RWPE2 (cell line): Measurements from ENCODE around the gene EMC6.

Source experiments
- ATAC-seq: fragments of 200-7000 bp; cut with Tn5 transposase; 3 replicates; pipeline ENCODE4 v1.9.1; 2021; ENCODE audit warnings: low read depth
- DNase-seq: peaks from one replicate; pipeline ENCODE4 v3.0.0-alpha.2; 2020; ENCODE audit warnings: low spot score
- H3K27ac ChIP-seq: fragments of 450-650 bp; 2 replicates; pipeline ENCODE4 v1.5.1; 2017; ENCODE audit warnings: mild to moderate bottlenecking; ENCODE audit not compliant: poor library complexity, severe bottlenecking
- H3K27me3 ChIP-seq: fragments of 250-450 bp; sonication (Bioruptor Pico); 2 replicates; pipeline ENCODE4 v1.5.1; 2021; ENCODE audit warnings: mild to moderate bottlenecking, moderate library complexity; ENCODE audit not compliant: insufficient read depth, poor library complexity, severe bottlenecking
- H3K36me3 ChIP-seq: fragments of 250-450 bp; sonication (Bioruptor Pico); 2 replicates; pipeline ENCODE4 v1.5.1; 2020; ENCODE audit warnings: low read depth, mild to moderate bottlenecking, moderate library complexity
- H3K4me1 ChIP-seq: fragments of 250-450 bp; sonication (Bioruptor Pico); 2 replicates; pipeline ENCODE4 v1.5.1; 2021; ENCODE audit warnings: mild to moderate bottlenecking, moderate library complexity; ENCODE audit not compliant: insufficient read depth, poor library complexity, severe bottlenecking
- H3K4me3 ChIP-seq: fragments of 250-450 bp; sonication (Bioruptor Pico); 2 replicates; pipeline ENCODE4 v1.5.1; 2021; ENCODE audit warnings: mild to moderate bottlenecking, moderate library complexity; ENCODE audit not compliant: severe bottlenecking
- H3K9me3 ChIP-seq: fragments of 250-450 bp; sonication (Bioruptor Pico); 2 replicates; pipeline ENCODE4 v1.5.1; 2021; ENCODE audit warnings: mild to moderate bottlenecking, moderate library complexity; ENCODE audit not compliant: severe bottlenecking
- TF ChIP-seq, protein P1 (sequence below): fragments of 450-650 bp; IDR thresholded peaks from one replicate; pipeline ENCODE4 v1.5.1; 2017; ENCODE audit warnings: mild to moderate bottlenecking, moderate library complexity; ENCODE audit not compliant: poor library complexity, severe bottlenecking

Gene EMC6

DNA sequence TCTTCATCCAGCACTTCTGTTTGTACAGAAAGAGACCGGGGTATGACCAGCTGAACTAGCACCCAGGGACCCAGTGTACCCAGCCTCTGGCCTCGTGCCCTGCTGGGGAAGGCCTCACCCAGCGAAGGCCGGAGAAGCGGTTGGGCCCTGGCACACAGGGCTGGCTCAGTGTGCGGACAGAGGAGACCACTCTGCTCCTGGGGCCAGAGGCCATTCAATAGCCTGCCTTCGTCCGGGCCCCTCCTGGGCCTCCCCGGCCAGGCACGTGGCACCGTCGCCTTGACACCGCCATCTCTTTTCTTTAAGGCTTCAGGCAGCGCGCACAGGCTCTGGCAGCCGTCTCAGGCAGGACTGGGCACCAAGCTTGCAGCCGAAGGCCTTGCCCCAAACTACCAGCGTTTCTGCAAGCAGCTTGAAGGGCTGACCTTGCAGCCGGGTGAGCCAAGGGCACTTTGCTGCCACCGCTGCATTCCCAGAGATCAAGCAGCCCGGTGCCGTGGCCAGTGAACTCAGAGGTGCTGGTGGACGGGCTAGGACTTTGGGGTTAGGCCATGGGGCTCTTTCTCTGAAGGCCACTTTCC, 8.2 kb upstream of the EMC6 start:
- Histone ChIP-seq H3K4me3 (no peak overlapping the region), H3K9me3 (no peaks in the 10 kb centered on the region), H3K4me1 (peaks cover 5% of the 10 kb centered on the region), H3K36me3 (peaks cover 5% of the 10 kb centered on the region; the same call in 1 of the 2 replicates), H3K27me3 (no peaks in the 10 kb centered on the region), H3K27ac (peak overlapping the region; percentile 45)
- ATAC-seq, result no peak; the same call in 2 of the 3 replicates
- TF ChIP-seq, protein P1, sequence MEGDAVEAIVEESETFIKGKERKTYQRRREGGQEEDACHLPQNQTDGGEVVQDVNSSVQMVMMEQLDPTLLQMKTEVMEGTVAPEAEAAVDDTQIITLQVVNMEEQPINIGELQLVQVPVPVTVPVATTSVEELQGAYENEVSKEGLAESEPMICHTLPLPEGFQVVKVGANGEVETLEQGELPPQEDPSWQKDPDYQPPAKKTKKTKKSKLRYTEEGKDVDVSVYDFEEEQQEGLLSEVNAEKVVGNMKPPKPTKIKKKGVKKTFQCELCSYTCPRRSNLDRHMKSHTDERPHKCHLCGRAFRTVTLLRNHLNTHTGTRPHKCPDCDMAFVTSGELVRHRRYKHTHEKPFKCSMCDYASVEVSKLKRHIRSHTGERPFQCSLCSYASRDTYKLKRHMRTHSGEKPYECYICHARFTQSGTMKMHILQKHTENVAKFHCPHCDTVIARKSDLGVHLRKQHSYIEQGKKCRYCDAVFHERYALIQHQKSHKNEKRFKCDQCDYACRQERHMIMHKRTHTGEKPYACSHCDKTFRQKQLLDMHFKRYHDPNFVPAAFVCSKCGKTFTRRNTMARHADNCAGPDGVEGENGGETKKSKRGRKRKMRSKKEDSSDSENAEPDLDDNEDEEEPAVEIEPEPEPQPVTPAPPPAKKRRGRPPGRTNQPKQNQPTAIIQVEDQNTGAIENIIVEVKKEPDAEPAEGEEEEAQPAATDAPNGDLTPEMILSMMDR, result no peak
- DNase-seq, result peak; percentile 49

DNA sequence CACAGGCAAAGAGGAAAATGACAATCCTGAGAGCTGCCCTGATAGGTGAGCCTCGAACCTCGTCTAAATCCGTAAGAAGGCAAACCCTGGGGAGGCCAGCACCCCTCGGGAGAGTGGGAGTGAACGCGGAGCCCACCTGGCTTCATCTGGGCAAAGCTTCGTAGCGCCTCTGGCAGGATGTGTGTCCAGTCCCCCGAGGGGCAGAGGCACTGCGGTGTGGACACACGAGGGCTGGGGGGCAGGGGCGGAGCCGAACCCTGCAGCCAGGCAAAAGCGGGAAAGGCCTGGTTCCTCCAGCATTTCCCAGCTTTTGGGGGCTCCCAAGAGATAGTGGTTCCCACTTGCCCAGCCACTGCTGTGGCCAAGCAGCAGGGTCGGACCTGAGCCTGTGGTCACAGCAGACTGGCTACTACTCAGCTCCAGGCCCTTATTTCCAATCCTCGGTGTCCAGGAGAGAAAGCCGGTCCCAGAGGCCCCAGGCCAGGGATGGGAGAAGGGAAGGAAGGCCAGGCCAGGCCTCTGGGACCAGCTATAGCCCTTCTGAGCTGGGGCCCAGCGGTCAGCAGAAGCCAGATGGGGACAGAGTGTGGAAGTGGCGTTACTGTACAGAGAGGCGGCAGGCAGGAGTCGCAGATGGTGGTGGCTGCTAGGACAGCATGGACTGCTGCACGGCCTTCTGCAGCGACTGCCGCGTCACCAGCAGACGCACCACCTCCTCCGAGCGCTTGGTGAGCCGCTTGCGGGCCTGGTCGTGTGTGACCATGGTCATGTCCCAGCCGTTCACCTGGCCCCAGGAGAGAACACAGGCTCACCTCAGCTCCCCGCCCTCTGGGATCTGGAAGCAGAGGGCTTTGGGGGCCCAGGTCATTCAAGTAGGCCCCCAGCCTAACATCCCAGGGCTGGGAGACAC, 5.3 kb upstream of the EMC6 start:
- H3K9me3 ChIP-seq, result no peaks in the 10 kb centered on the region
- H3K4me1 ChIP-seq, result peaks cover 12% of the 10 kb centered on the region
- no peak overlapping the region for H3K27ac ChIP-seq
- DNase-seq, result peak; percentile 62
- ATAC-seq, result no peak
- no peak overlapping the region for H3K4me3 ChIP-seq
- H3K36me3 ChIP-seq, result peaks cover 5% of the 10 kb centered on the region; the same call in 1 of the 2 replicates
- TF ChIP-seq, protein P1, result no peak
- H3K27me3 ChIP-seq, result no peaks in the 10 kb centered on the region

DNA sequence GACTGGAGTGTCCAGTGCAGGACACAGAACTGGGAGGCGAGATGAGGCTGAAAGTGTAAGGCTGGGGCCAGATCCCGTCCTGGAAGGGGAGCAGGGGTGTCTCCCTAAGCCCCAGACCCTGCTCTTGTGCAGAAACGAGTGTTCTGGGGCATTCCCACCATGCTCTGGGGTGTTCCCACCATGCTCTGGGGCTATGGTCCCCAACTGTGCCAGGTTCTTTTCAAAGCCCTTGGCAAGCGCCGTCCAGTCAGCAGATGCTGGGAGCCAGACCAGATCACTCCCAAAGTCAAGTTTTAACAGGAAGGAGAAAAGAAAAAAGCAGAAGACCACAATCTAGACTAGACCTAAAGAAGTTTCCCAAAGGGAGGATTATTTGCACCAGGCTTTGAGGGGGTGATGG, 2.8 kb upstream of the EMC6 start:
- Histone ChIP-seq H3K4me3 (no peak overlapping the region), H3K27me3 (no peaks in the 10 kb centered on the region), H3K27ac (peak overlapping the region; percentile 92), H3K9me3 (no peaks in the 10 kb centered on the region), H3K4me1 (peaks cover 12% of the 10 kb centered on the region), H3K36me3 (peaks cover 20% of the 10 kb centered on the region)
- TF ChIP-seq, protein P1, result no peak
- ATAC-seq, result no peak
- DNase-seq, result peak; percentile 53

DNA sequence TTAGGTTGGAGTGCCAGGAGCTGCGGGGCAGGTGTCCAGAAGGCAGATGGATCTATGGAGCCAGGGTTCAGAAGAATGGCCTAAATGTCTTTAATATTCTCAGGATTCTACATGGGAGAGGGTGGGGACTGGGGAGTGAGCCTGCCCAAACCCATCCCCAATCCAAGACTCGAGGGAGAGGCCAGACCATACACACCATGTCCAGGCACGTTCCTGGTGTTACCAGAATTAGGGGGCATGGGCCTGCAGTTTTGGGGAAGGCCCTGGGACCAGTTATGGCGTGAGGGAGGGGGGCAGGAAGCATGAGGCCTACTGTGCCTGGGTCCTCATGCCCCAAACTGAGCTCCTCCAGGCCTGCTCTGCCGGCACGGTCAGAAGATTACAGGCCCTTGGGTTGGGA, 2.1 kb upstream of the EMC6 start:
- H3K4me3 ChIP-seq, result no peak overlapping the region
- peaks cover 12% of the 10 kb centered on the region for H3K4me1 ChIP-seq
- no peaks in the 10 kb centered on the region for H3K27me3 ChIP-seq
- H3K27ac ChIP-seq, result peak overlapping the region; percentile 92
- ATAC-seq (no peak), DNase-seq (no peak)
- no peaks in the 10 kb centered on the region for H3K9me3 ChIP-seq
- peaks cover 19% of the 10 kb centered on the region for H3K36me3 ChIP-seq
- TF ChIP-seq, protein P1, result no peak
